PC-3 (cell line): ENCODE measurements around the gene IL17REL. TPM values are rescaled to one million over a fixed set of nuclear protein-coding genes. Genes with fewer than 3 reads are reported as not detected.

ENCODE experiments used
- ATAC-seq: fragments of 200-7000 bp; cut with Tn5 transposase; 2 replicates; pipeline ENCODE4 v1.9.1; 2020; ENCODE audit warnings: mild to moderate bottlenecking, moderate library complexity
- BruUV-seq: library from RNA; stranded (reverse); fragments of 400-500 nt; replicated peaks from 2 replicates; lab custom pipeline; 2021; lab: Mats Ljungman, UMichigan
- CTCF ChIA-PET: fragments of 300-600 bp; sonication (Branson Sonifier 250); formaldehyde crosslinking; loops from one replicate; lab custom pipeline; 2022; ENCODE audit warnings: antibody characterized with exemption; lab: Charles Lee
- POLR2A ChIA-PET: fragments of 300-600 bp; sonication (Branson Sonifier 250); formaldehyde crosslinking; loops from one replicate; lab custom pipeline; 2022; ENCODE audit warnings: antibody characterized with exemption; ENCODE audit not compliant: unreplicated experiment; lab: Charles Lee
- DNase-seq: peaks from one replicate; pipeline ENCODE4 v3.0.0-alpha.2; 2015
- H2AFZ ChIP-seq: fragments of 300-600 bp; sonication (generic); 2 replicates; pipeline ENCODE4 v1.6.0; 2016; ENCODE audit warnings: antibody characterized with exemption, low read length
- H3F3A ChIP-seq: fragments of 300-600 bp; sonication (generic); one replicate; pipeline ENCODE4 v1.6.0; 2017; ENCODE audit warnings: antibody characterized with exemption, low read length, control low read depth, mild to moderate bottlenecking; ENCODE audit not compliant: unreplicated experiment
- H3K27ac ChIP-seq: fragments of 300-600 bp; sonication (generic); 2 replicates; pipeline ENCODE4 v1.5.1; 2016; ENCODE audit warnings: mild to moderate bottlenecking, low read length
- H3K27me3 ChIP-seq: fragments of 300-600 bp; sonication (generic); 2 replicates; pipeline ENCODE4 v1.6.1; 2016; ENCODE audit warnings: low read length, mixed read lengths
- H3K36me3 ChIP-seq: fragments of 300-600 bp; sonication (generic); 2 replicates; pipeline ENCODE4 v1.6.1; 2016; ENCODE audit warnings: low read depth, mixed run types, low read length, mixed read lengths
- H3K4me1 ChIP-seq: fragments of 300-600 bp; sonication (generic); 2 replicates; pipeline ENCODE4 v1.5.1; 2016; ENCODE audit warnings: low read length; ENCODE audit not compliant: insufficient read depth
- H3K4me2 ChIP-seq: fragments of 300-600 bp; sonication (generic); 2 replicates; pipeline ENCODE4 v1.6.0; 2016; ENCODE audit warnings: low read length
- H3K4me3 ChIP-seq: fragments of 300-600 bp; sonication (generic); 2 replicates; pipeline ENCODE4 v1.5.1; 2016; ENCODE audit warnings: mild to moderate bottlenecking, low read length, mixed read lengths
- H3K79me2 ChIP-seq: fragments of 300-600 bp; sonication (generic); 2 replicates; pipeline ENCODE4 v1.6.1; 2017; ENCODE audit warnings: low read length, mixed read lengths
- H3K9ac ChIP-seq: fragments of 300-600 bp; sonication (generic); 2 replicates; pipeline ENCODE4 v1.6.0; 2016; ENCODE audit warnings: mild to moderate bottlenecking, low read length
- H3K9me2 ChIP-seq: fragments of 300-600 bp; sonication (generic); replicated peaks from 2 replicates; pipeline ENCODE4 v1.6.1; 2016; ENCODE audit warnings: mixed run types, low read length, mixed read lengths
- H3K9me3 ChIP-seq: fragments of 300-600 bp; sonication (generic); 2 replicates; pipeline ENCODE4 v1.6.1; 2016; ENCODE audit warnings: low read length, mixed read lengths
- H4K20me1 ChIP-seq: fragments of 300-600 bp; sonication (generic); 2 replicates; pipeline ENCODE4 v1.6.1; 2016; ENCODE audit warnings: low read length, mixed read lengths
- EZH2 ChIP-seq: fragments of 300-600 bp; sonication (generic); IDR thresholded peaks from one replicate; pipeline ENCODE4 v1.6.1; 2017; ENCODE audit warnings: antibody characterized with exemption, mild to moderate bottlenecking, low read length; ENCODE audit not compliant: unreplicated experiment
- EZH2phosphoT487 ChIP-seq: fragments of 300-600 bp; sonication (generic); IDR thresholded peaks from 2 replicates; pipeline ENCODE4 v1.6.1; 2018; ENCODE audit warnings: mild to moderate bottlenecking, antibody characterized with exemption, low read length, borderline replicate concordance
- intact Hi-C: fragments of 100-400 bp; cut with micrococcal nuclease; formaldehyde crosslinking; loops from 2 replicates; pipeline ENCODE4 v1.9.0; 2023
- total RNA-seq: library from RNA; depleted of rRNA; stranded (reverse); fragments of >200 nt; gene quantifications from 2 replicates; pipeline ENCODE4 v1.2.3, GENCODE V29; 2014
- TF ChIP-seq, protein P1 (sequence below): fragments of 300-600 bp; sonication (generic); conservative IDR thresholded peaks from 2 replicates; pipeline ENCODE4 v1.5.1; 2017; ENCODE audit warnings: antibody characterized with exemption, low read depth, mild to moderate bottlenecking, low read length

The IL17REL gene
- total RNA-seq, 1 experiment from 2014 or later, result 0.04 TPM

- intact Hi-C loops, result no loop called here
- BruUV-seq, result no TSS peak
- Histone ChIP-seq H3F3A (no peaks in the 10 kb centered on the region), H3K36me3 (peaks cover 19% of the 10 kb centered on the region), H3K9ac (no peak overlapping the region), H4K20me1 (peaks cover 25% of the 10 kb centered on the region), H3K9me3 (no peaks in the 10 kb centered on the region), H3K27ac (no peak overlapping the region), H3K79me2 (peaks cover 31% of the 10 kb centered on the region), H3K9me2 (no peaks in the 10 kb centered on the region), H3K27me3 (no peaks in the 10 kb centered on the region), H3K4me1 (peaks cover 28% of the 10 kb centered on the region), H2AFZ (no peak overlapping the region), H3K4me3 (no peak overlapping the region), H3K4me2 (no peak overlapping the region)
- CTCF ChIA-PET, result no interaction called here
- DNase-seq, result no peak
- no peak for ATAC-seq
- TF ChIP-seq EZH2 (no peak), EZH2phosphoT487 (no peak)
- TF ChIP-seq, protein P1, sequence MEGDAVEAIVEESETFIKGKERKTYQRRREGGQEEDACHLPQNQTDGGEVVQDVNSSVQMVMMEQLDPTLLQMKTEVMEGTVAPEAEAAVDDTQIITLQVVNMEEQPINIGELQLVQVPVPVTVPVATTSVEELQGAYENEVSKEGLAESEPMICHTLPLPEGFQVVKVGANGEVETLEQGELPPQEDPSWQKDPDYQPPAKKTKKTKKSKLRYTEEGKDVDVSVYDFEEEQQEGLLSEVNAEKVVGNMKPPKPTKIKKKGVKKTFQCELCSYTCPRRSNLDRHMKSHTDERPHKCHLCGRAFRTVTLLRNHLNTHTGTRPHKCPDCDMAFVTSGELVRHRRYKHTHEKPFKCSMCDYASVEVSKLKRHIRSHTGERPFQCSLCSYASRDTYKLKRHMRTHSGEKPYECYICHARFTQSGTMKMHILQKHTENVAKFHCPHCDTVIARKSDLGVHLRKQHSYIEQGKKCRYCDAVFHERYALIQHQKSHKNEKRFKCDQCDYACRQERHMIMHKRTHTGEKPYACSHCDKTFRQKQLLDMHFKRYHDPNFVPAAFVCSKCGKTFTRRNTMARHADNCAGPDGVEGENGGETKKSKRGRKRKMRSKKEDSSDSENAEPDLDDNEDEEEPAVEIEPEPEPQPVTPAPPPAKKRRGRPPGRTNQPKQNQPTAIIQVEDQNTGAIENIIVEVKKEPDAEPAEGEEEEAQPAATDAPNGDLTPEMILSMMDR, result no peak
- POLR2A ChIA-PET, result no interaction called here
These were observed 46.4 kb downstream of the IL17REL start for GRCh38 chr22:49966041-49966773.

DNA sequence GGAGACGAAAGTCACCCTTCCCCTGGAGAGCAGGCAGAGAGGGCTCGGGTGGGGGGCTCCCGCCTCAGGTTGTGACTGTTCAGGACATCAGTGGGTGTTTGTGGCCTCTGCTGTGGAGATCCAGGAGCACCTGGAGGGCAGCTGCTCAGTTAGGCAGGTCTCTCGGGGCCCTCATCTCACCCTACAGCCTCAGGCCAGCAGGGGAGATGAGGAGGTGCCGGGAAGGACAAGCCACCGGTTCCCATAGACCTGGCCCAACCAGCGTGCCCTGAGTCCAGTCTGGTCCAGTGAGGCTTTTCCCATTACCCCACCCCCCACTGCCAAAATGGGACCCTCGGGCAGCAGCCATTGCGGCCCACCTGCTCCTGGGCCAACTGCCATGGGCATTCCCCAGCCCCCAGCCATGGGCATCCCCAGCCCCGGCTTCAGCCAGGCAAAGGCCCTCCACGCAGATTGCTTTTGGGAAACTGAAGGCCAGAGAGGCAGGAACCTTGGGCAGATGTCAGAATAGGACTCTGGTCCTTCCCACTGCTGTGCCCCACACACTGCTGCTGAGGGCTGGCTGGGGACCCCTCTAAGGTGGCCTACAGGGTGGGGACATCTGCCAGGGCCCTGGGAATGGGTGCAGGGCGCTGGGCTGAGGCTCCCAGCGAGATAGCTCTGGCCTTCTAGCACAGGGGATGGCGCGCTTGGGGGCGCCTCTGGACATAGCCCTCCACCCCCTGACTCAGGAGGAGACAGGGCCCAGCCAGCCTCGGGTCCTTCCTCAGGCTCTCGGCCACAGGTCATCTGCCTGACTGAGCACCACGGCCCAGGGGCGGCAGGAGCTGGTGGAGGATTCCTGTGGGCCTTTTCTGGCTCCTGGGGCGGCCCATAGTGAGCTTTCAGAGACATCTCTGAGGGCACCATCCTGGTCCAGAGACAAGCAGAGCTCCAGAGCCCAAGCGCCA lies 47.2 kb downstream of the IL17REL start:
- Histone ChIP-seq H3K9me2 (no peaks in the 10 kb centered on the region), H3K9me3 (no peaks in the 10 kb centered on the region), H3K27me3 (no peaks in the 10 kb centered on the region), H2AFZ (no peak overlapping the region), H3K79me2 (peaks cover 34% of the 10 kb centered on the region), H3K27ac (no peak overlapping the region), H3K9ac (no peak overlapping the region), H3K4me2 (no peak overlapping the region), H3K36me3 (peaks cover 19% of the 10 kb centered on the region), H3K4me3 (no peak overlapping the region), H3F3A (no peaks in the 10 kb centered on the region), H3K4me1 (peaks cover 21% of the 10 kb centered on the region), H4K20me1 (peaks cover 25% of the 10 kb centered on the region)
- no peak for TF ChIP-seq EZH2phosphoT487
- TF ChIP-seq EZH2, result no peak
- TF ChIP-seq, protein P1, result no peak
- no peak for ATAC-seq
- CTCF ChIA-PET, result no interaction called here
- intact Hi-C loops, result no loop called here
- POLR2A ChIA-PET, result no interaction called here
- BruUV-seq, result no TSS peak
- no peak for DNase-seq
